ENCODE measurements around the gene ZNF786.
"Not testable (repeated sequence)": the region's sequence is repeated elsewhere in the genome, so short reads cannot be mapped to it uniquely, and the experiment has no call there.

Gene ZNF786

GRCh38 chr7:149090397-149091195 lies at the start of gene ZNF786:
TSS of gene ZNF786 (minus strand) at chr7:149090718. CDS start at chr7:149090640, 78 bp downstream.
- peak; percentile 95 for DNase-seq

GRCh38 chr7:149136118-149136517 lies 45.6 kb upstream of the ZNF786 start:
- no peak for DNase-seq

GRCh38 chr7:149133028-149133710 lies 42.7 kb upstream of the ZNF786 start:
- no peak for DNase-seq

GRCh38 chr7:149130572-149131198 lies 40.2 kb upstream of the ZNF786 start:
- DNase-seq = no peak

- DNase-seq = peak; percentile 80
Observed at GRCh38 chr7:149126662-149127266, 36.2 kb upstream of the ZNF786 start.

GRCh38 chr7:149125863-149126661 lies 35.5 kb upstream of the ZNF786 start, which contains the start of gene ZNF425:
TSS of gene ZNF425 (minus strand) at chr7:149126324. CDS start at chr7:149126213, 111 bp downstream.
- DNase-seq = peak; percentile 93

- DNase-seq = no peak
Observed at GRCh38 chr7:149125189-149125862, 34.8 kb upstream of the ZNF786 start.

- DNase-seq = no peak
Observed at GRCh38 chr7:149109969-149110368, 19.5 kb upstream of the ZNF786 start.

GRCh38 chr7:149104749-149105148 lies 14.2 kb upstream of the ZNF786 start:
- DNase-seq = no peak

GRCh38 chr7:149104214-149104613 lies 13.7 kb upstream of the ZNF786 start:
- DNase-seq = no peak

GRCh38 chr7:149103424-149103823 lies 12.9 kb upstream of the ZNF786 start:
- DNase-seq = no peak

GRCh38 chr7:149102666-149103065 lies 12.1 kb upstream of the ZNF786 start:
- no peak for DNase-seq

- DNase-seq = no peak
Observed at GRCh38 chr7:149100821-149101220, 10.3 kb upstream of the ZNF786 start.

GRCh38 chr7:149099058-149099457 lies 8.5 kb upstream of the ZNF786 start:
- DNase-seq = no peak

GRCh38 chr7:149097088-149097487 lies 6.6 kb upstream of the ZNF786 start:
- DNase-seq = no peak

GRCh38 chr7:149093228-149093627 lies 2.7 kb upstream of the ZNF786 start:
- DNase-seq = no peak

GRCh38 chr7:149092244-149092643 lies 1.7 kb upstream of the ZNF786 start:
- not testable (repeated sequence) for DNase-seq

- DNase-seq = no peak
Observed at GRCh38 chr7:149087376-149087775, 3.1 kb downstream of the ZNF786 start.

GRCh38 chr7:149085866-149086265 lies 4.7 kb downstream of the ZNF786 start:
- DNase-seq = no peak

GRCh38 chr7:149084407-149084806 lies 6.1 kb downstream of the ZNF786 start:
- no peak for DNase-seq

GRCh38 chr7:149081914-149082313 lies 8.6 kb downstream of the ZNF786 start:
- DNase-seq = no peak

- no peak for DNase-seq
Observed at GRCh38 chr7:149077594-149077993, 12.9 kb downstream of the ZNF786 start.
